Measurements from ENCODE around the gene COL18A1. TPM values are rescaled to one million over a fixed set of nuclear protein-coding genes. Genes with fewer than 3 reads are reported as not detected.
"Not testable (repeated sequence)": the region's sequence is repeated elsewhere in the genome, so short reads cannot be mapped to it uniquely, and the experiment has no call there.

The COL18A1 gene
- total RNA-seq, 4 donors from 2014 or later: 19.3 to 121 (median 23.3) TPM

DNA sequence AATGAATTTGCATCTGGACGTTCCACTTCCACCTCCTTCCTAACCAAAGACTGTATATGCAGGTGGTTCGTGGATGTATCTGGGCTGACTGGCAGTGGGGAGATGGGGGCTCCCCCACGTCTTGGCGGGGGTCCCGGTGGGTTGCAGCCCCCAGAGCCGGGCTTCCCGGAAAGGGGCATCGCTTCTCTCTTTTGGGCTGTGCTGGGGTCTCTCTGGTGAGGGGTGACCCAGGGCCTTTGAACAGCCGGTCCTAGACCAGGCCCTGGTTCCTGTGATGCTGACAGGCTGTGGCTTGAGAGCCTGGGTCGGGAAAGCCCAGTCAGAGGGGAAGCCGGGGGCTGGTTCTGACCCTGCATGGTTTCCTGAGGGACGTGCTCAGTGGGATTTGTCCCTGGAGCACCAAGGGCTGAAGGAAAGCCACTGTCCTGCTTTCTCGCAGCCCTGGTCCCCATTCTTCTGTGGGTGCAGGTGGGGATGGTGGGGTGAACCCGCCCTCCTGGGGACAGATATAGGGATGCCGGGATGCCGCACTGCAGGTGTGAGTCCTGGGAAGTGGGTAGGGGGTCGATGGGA lies 29.8 kb downstream of the COL18A1 start:
- Histone ChIP-seq H3K27me3 (no peaks in the 10 kb centered on the region), H3K9me3 (no peaks in the 10 kb centered on the region), H3K4me3 (no peak overlapping the region), H3K4me1 (peaks cover 12 to 27% (median 18%) of the 10 kb centered on the region in 4 donors), H3K27ac (no peak overlapping the region), H3K36me3 (no peaks in the 10 kb centered on the region)
- no peak for TF ChIP-seq POLR2A (IDR thresholded peaks at IDR 0.05)
- no peak for TF ChIP-seq POLR2AphosphoS5 (IDR thresholded peaks at IDR 0.05)
- TF ChIP-seq, protein P1, sequence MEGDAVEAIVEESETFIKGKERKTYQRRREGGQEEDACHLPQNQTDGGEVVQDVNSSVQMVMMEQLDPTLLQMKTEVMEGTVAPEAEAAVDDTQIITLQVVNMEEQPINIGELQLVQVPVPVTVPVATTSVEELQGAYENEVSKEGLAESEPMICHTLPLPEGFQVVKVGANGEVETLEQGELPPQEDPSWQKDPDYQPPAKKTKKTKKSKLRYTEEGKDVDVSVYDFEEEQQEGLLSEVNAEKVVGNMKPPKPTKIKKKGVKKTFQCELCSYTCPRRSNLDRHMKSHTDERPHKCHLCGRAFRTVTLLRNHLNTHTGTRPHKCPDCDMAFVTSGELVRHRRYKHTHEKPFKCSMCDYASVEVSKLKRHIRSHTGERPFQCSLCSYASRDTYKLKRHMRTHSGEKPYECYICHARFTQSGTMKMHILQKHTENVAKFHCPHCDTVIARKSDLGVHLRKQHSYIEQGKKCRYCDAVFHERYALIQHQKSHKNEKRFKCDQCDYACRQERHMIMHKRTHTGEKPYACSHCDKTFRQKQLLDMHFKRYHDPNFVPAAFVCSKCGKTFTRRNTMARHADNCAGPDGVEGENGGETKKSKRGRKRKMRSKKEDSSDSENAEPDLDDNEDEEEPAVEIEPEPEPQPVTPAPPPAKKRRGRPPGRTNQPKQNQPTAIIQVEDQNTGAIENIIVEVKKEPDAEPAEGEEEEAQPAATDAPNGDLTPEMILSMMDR (IDR thresholded peaks at IDR 0.05): no peak
- no peak for TF ChIP-seq EP300 (IDR thresholded peaks at IDR 0.05; ENCODE audit: low read depth)
- DNase-seq: no peak
- 75% methylated on average over 10 of the region's 17 CpGs; no CpG with 5 or more reads in 1 of the 2 donors for WGBS, 2 donors (ENCODE audit: low coverage in 1 of 2)
- in situ Hi-C loops (cut with MboI; ENCODE audit: low pct_ligation_motif_present in 1 of 4, low pct_unique_long_range_greater_than_20kb in 1 of 4, low sequenced_read_pairs in 3 of 4) (loop anchor here in 2 of 4 donors (25.0 kb wide), 2 partner anchors 147 to 297 kb away; partner anchors contain the start of gene POFUT2 (in 1 of the 2)), intact Hi-C loops (cut with DNase I; ENCODE audit: low total_unique reads) (no loop called here)

DNA sequence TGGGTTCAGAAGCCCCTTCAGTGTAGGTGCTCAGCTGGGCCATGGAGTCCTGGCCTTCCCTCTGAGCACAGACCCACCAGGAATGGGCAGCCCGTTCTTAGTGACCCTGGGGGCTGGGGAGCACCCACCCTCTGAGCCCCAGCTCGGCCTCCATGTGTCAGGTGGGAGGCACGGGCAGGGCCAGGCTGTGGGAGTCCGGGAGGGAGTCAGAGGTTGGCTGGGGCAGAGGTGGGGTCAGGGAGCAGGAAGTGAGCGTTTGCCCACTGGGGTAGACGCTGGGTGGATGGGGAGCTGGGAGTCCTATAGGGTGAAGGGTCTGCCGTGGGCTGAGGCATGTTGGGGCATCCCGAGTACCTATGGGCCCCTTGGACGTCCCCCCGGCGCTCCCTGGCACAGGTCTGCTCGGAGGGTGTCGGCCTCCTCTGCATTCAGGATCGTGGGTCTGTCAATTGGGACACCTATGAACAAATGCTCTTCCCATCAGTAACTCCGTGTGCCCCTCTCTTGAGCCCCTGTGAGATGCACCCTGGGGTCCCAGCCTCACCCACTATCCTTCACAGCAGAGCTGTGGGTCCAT lies 30.5 kb downstream of the COL18A1 start:
- Histone ChIP-seq H3K27me3 (no peaks in the 10 kb centered on the region), H3K36me3 (no peaks in the 10 kb centered on the region), H3K27ac (no peak overlapping the region), H3K4me1 (peaks cover 12 to 28% (median 18%) of the 10 kb centered on the region in 4 donors), H3K4me3 (no peak overlapping the region), H3K9me3 (no peaks in the 10 kb centered on the region)
- 60 to 80% methylated on average over 3 to 15 of the region's 15 CpGs for WGBS, 2 donors (ENCODE audit: low coverage in 1 of 2)
- intact Hi-C loops (cut with DNase I; ENCODE audit: low total_unique reads) (no loop called here), in situ Hi-C loops (cut with MboI; ENCODE audit: low pct_ligation_motif_present in 1 of 4, low pct_unique_long_range_greater_than_20kb in 1 of 4, low sequenced_read_pairs in 3 of 4) (loop anchor here in 2 of 4 donors (25.0 kb wide), 2 partner anchors 148 to 298 kb away; partner anchors contain the start of gene POFUT2 (in 1 of the 2))
- TF ChIP-seq, protein P1 (IDR thresholded peaks at IDR 0.05): no peak
- TF ChIP-seq POLR2A (IDR thresholded peaks at IDR 0.05): no peak
- no peak for TF ChIP-seq POLR2AphosphoS5 (IDR thresholded peaks at IDR 0.05)
- no peak for TF ChIP-seq EP300 (IDR thresholded peaks at IDR 0.05; ENCODE audit: low read depth)
- DNase-seq: no peak

DNA sequence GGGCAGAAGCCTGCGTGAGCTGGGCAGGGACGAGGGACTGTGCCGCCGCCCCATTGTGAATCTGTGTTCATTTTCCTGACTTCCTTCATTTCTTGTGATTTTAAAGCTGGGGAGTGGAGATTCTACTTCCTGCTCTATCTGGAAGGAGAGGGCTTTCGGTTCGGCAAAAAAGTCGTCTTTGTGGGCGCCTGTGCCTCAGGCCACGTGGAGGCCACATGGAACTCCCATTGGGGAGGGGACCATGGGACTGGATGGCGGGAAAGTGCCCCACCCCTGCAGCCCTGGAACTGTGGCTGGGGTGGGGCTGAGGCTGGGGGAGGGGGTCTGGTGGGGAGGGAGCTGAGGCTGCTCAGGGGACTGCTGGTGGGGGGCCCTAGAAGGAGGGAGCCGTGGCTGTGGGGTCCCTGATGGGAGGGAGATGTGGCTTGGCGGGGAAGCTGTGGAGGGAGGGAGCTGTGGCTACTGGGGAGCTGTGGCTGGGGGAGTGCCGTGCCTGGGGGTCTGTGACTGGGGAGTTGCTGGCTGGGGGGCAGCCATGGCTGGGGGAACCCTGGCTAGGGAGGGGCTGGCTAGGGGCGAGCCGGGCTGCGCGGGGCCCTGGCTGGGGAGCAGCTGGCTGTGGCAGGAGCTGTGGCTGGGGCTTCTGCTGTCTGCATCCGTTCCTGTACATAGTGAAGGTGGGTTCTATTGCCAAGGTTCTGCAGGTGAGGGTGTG lies 31.5 kb downstream of the COL18A1 start:
- in situ Hi-C loops (cut with MboI; ENCODE audit: low pct_ligation_motif_present in 1 of 4, low pct_unique_long_range_greater_than_20kb in 1 of 4, low sequenced_read_pairs in 3 of 4) (loop anchor here in 2 of 4 donors (25.0 kb wide), 2 partner anchors 149 to 299 kb away; partner anchors contain the start of gene POFUT2 (in 1 of the 2)), intact Hi-C loops (cut with DNase I; ENCODE audit: low total_unique reads) (no loop called here)
- Histone ChIP-seq H3K27ac (peak overlapping the region in 1 of 4 donors; percentile 18), H3K9me3 (no peaks in the 10 kb centered on the region), H3K4me1 (peaks cover 12 to 28% (median 18%) of the 10 kb centered on the region in 4 donors), H3K36me3 (no peaks in the 10 kb centered on the region), H3K27me3 (no peaks in the 10 kb centered on the region), H3K4me3 (no peak overlapping the region)
- no peak for TF ChIP-seq EP300 (IDR thresholded peaks at IDR 0.05; ENCODE audit: low read depth)
- no peak for TF ChIP-seq POLR2AphosphoS5 (IDR thresholded peaks at IDR 0.05)
- TF ChIP-seq, protein P1 (IDR thresholded peaks at IDR 0.05): no peak
- TF ChIP-seq POLR2A (IDR thresholded peaks at IDR 0.05): no peak
- DNase-seq: no peak
- WGBS, 2 donors (ENCODE audit: low coverage in 1 of 2): 62% methylated on average over 18 of the region's 18 CpGs; no CpG with 5 or more reads in 1 of the 2 donors

DNA sequence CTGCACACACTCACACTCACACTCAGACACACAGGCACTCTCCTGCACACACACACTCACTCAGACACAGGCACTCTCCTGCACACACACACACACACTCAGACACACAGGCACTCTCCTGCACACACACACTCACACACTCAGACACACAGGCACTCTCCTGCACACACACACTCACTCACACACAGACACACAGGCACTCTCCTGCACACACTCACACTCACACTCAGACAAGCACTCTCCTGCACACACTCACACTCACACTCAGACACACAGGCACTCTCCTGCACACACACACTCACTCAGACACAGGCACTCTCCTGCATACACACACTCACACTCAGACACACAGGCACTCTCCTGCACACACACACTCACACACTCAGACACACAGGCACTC lies 32.9 kb downstream of the COL18A1 start:
- H3K36me3 ChIP-seq; H3K27ac ChIP-seq; H3K9me3 ChIP-seq; H3K27me3 ChIP-seq; intact Hi-C loops (cut with DNase I; ENCODE audit: low total_unique reads); H3K4me3 ChIP-seq; DNase-seq: not testable (repeated sequence)
- peaks cover 4 to 19% (median 11%) of the 10 kb centered on the region in 4 donors for H3K4me1 ChIP-seq
- in situ Hi-C loops (cut with MboI; ENCODE audit: low pct_ligation_motif_present in 1 of 4, low pct_unique_long_range_greater_than_20kb in 1 of 4, low sequenced_read_pairs in 3 of 4): loop anchor here in 2 of 4 donors (25.0 kb wide), 2 partner anchors 151 to 301 kb away; partner anchors contain the start of gene POFUT2 (in 1 of the 2)

Measured in transverse colon (tissue), 4 donors.